Right ventricle myocardium inferior (tissue), 1 donor: ENCODE measurements around the gene TBL1X. TPM values are rescaled to one million over a fixed set of nuclear protein-coding genes. Genes with fewer than 3 reads are reported as not detected.
"Not testable (repeated sequence)": the region's sequence is repeated elsewhere in the genome, so short reads cannot be mapped to it uniquely, and the experiment has no call there.

Experiments
- ATAC-seq: fragments of 200-7000 bp; cut with Tn5 transposase; one replicate; pipeline ENCODE4 v1.9.1; 2020; ENCODE audit warnings: mild to moderate bottlenecking, moderate library complexity
- DNase-seq: peaks from one replicate; pipeline ENCODE4 v3.0.0; 2021; ENCODE audit errors: missing footprints
- intact Hi-C: fragments of 100-400 bp; cut with DNase I; formaldehyde crosslinking; loops from one replicate; pipeline ENCODE4 v1.11.0; 2022
- total RNA-seq: library from RNA; stranded (reverse); fragmentation: NEBNext Ultra II Directional; extraction: Animal tissue kit (Norgen Biotek cat#: 25700); gene quantifications from one replicate; pipeline ENCODE4 v1.2.1, GENCODE V29; 2021
- donor health status: DM: no; HTN: yes; CAD: no; lungs with severe emphysema.

Gene TBL1X
- total RNA-seq, 1 donor from 2014 or later: 10.6 TPM

- intact Hi-C loops: no loop called here
- DNase-seq (no peak), ATAC-seq (no peak)
Measured at GRCh38 chrX:9522378-9523155, 57.7 kb downstream of the TBL1X start.

- intact Hi-C loops: no loop called here
- DNase-seq (no peak), ATAC-seq (no peak)
Measured at GRCh38 chrX:9525511-9526248, 60.8 kb downstream of the TBL1X start.

- no peak for ATAC-seq
- no peak for DNase-seq
- intact Hi-C loops: no loop called here
Measured at GRCh38 chrX:9526965-9527364, 62.1 kb downstream of the TBL1X start.

GRCh38 chrX:9528498-9528897 lies 63.6 kb downstream of the TBL1X start:
- no peak for ATAC-seq
- intact Hi-C loops: no loop called here

GRCh38 chrX:9529223-9529622 lies 64.4 kb downstream of the TBL1X start:
- intact Hi-C loops: no loop called here
- ATAC-seq (no peak), DNase-seq (no peak)

More at GRCh38 chrX:9528498-9528897, 63.6 kb downstream of the TBL1X start:
- DNase-seq: no peak

GRCh38 chrX:9530848-9531274 lies 66.0 kb downstream of the TBL1X start:
- intact Hi-C loops: loop anchor here (1.0 kb wide), 1 partner anchor 67 kb away; no protein-coding TSS in a partner anchor
- ATAC-seq (peak; percentile 90), DNase-seq (peak; percentile 86)

GRCh38 chrX:9532349-9532748 lies 67.5 kb downstream of the TBL1X start:
- peak; percentile 42 for ATAC-seq
- intact Hi-C loops: no loop called here
- no peak for DNase-seq

GRCh38 chrX:9533611-9534010 lies 68.8 kb downstream of the TBL1X start:
- intact Hi-C loops: no loop called here
- ATAC-seq: no peak
- DNase-seq: no peak

GRCh38 chrX:9534686-9535085 lies 69.8 kb downstream of the TBL1X start:
- intact Hi-C loops: no loop called here
- no peak for DNase-seq
- ATAC-seq: no peak

GRCh38 chrX:9535101-9535500 lies 70.2 kb downstream of the TBL1X start:
- no peak for ATAC-seq
- DNase-seq: no peak
- intact Hi-C loops: no loop called here

- DNase-seq, ATAC-seq, intact Hi-C loops: not testable (repeated sequence)
Measured at GRCh38 chrX:9536156-9536555, 71.3 kb downstream of the TBL1X start.

GRCh38 chrX:9537781-9538180 lies 72.9 kb downstream of the TBL1X start:
- DNase-seq: no peak
- ATAC-seq: no peak
- intact Hi-C loops: no loop called here

GRCh38 chrX:9538544-9539045 lies 73.7 kb downstream of the TBL1X start:
- no peak for ATAC-seq
- intact Hi-C loops: no loop called here

GRCh38 chrX:9539605-9540387 lies 74.9 kb downstream of the TBL1X start:
- ATAC-seq (no peak), DNase-seq (no peak)
- intact Hi-C loops: no loop called here

More at GRCh38 chrX:9538544-9539045, 73.7 kb downstream of the TBL1X start:
- DNase-seq: no peak

- intact Hi-C loops: no loop called here
- DNase-seq: no peak
- ATAC-seq: no peak
Measured at GRCh38 chrX:9542106-9542760, 77.4 kb downstream of the TBL1X start.

- ATAC-seq (peak; percentile 71), DNase-seq (no peak)
- intact Hi-C loops: no loop called here
Measured at GRCh38 chrX:9542761-9543111, 77.9 kb downstream of the TBL1X start.

- intact Hi-C loops: no loop called here
- DNase-seq (no peak), ATAC-seq (no peak)
Measured at GRCh38 chrX:9555354-9555753, 90.5 kb downstream of the TBL1X start.

- no peak for ATAC-seq
- no peak for DNase-seq
- intact Hi-C loops: no loop called here
Measured at GRCh38 chrX:9557091-9557490, 92.2 kb downstream of the TBL1X start.

- ATAC-seq (no peak), DNase-seq (no peak)
- intact Hi-C loops: no loop called here
Measured at GRCh38 chrX:9557521-9557920, 92.7 kb downstream of the TBL1X start.
